ENCODE measurements around the gene CACNA2D4.
A peak's percentile ranks its signal among the peaks of the same experiment; 100 is the strongest.

DNA sequence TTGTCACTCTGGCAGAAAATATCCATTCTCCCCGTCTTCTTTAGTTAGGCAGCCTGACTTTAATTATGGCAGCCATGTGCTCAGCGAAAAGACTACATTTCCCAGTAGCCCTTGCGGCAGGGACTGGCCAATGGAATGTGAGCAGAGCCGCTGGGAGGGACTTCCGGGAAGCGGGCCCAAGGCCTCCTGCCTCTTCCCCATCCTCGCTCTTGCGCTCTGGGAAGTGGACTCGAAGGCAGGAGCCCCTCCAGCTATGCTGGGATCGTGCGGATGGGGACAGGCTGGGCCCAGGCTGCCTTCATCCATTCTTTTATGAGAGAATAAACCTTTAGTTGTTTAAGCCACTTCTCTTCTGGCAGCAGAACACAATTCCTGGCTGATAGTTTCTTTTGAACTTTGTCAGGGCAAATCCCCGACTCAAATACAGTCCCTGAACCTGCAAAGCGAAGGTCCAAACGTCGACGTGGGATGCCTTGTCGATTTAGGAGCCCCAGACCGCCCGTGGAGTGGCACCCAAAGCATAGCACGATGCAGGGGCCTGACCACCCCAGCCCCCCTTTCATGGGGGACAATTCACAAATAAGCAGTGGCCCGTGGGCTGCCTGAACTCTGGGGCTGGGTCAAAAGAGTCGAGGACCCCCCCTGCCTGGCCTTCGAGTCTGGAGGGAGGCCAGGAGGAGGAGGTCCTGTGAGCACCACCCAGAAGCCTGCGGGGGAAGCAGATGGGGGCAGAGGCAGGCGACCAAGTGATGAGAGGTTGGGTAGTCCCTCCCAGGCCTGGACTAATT is 113.7 kb downstream of the CACNA2D4 start:
- no peak for TF ChIP-seq SAFB2 (CRISPR knock-in tag; IDR thresholded peaks at IDR 0.05; ENCODE audit: borderline replicate concordance, low read depth)
- no peak for TF ChIP-seq ZFP41 (CRISPR knock-in tag; IDR thresholded peaks at IDR 0.05; ENCODE audit: borderline replicate concordance)
- TF ChIP-seq SP4 (CRISPR knock-in tag; IDR thresholded peaks at IDR 0.05), result no peak
- peak; percentile 50; the same call in 1 of the 2 replicates for TF ChIP-seq MYC (CRISPR knock-in tag; IDR thresholded peaks at IDR 0.05; ENCODE audit: borderline replicate concordance)
- TF ChIP-seq TAF1 (CRISPR knock-in tag; IDR thresholded peaks at IDR 0.05), result peak; percentile 24; the same call in 1 of the 2 replicates
- TF ChIP-seq ZNF782 (CRISPR knock-in tag; IDR thresholded peaks at IDR 0.05; ENCODE audit: borderline replicate concordance), result no peak
- no peak for TF ChIP-seq CBFB (CRISPR knock-in tag; IDR thresholded peaks at IDR 0.05)
- TF ChIP-seq ZNF652 (CRISPR knock-in tag; IDR thresholded peaks at IDR 0.05; ENCODE audit: borderline replicate concordance, low read depth), result no peak
- TF ChIP-seq GMEB2 (CRISPR knock-in tag; IDR thresholded peaks at IDR 0.05; ENCODE audit: low read depth), result no peak
- TF ChIP-seq PLRG1 (conservative IDR thresholded peaks at IDR 0.05), result no peak
- TF ChIP-seq ZNF446 (CRISPR knock-in tag; IDR thresholded peaks at IDR 0.05), result no peak
